Trophoblast cell (in vitro differentiated cells and primary cell): ENCODE results near the gene MT1HL1.

Experiments used
- DNase-seq, 2 donors: peaks; one replicate each; pipeline ENCODE4 v3.0.0-alpha.2; 2016
- H2AFZ ChIP-seq: 2 replicates; pipeline ENCODE4 v1.6.1; 2013; ENCODE audit warnings: low read length, moderate library complexity, mild to moderate bottlenecking; ENCODE audit not compliant: insufficient read depth, poor library complexity
- H2AK5ac ChIP-seq: 2 replicates; pipeline ENCODE4 v1.6.1; 2013; ENCODE audit warnings: mild to moderate bottlenecking, low read length
- H2BK120ac ChIP-seq: 2 replicates; pipeline ENCODE4 v1.6.1; 2013; ENCODE audit warnings: low read length, mild to moderate bottlenecking, moderate library complexity; ENCODE audit not compliant: insufficient read depth, poor library complexity
- H2BK12ac ChIP-seq: 2 replicates; pipeline ENCODE4 v1.6.1; 2013; ENCODE audit warnings: mild to moderate bottlenecking, low read length, moderate library complexity
- H2BK5ac ChIP-seq: 2 replicates; pipeline ENCODE4 v1.6.1; 2013; ENCODE audit warnings: low read length, low read depth, moderate library complexity, mild to moderate bottlenecking; ENCODE audit not compliant: poor library complexity
- H3K14ac ChIP-seq: 2 replicates; pipeline ENCODE4 v1.6.1; 2013; ENCODE audit warnings: mild to moderate bottlenecking, low read length
- H3K18ac ChIP-seq: 2 replicates; pipeline ENCODE4 v1.6.1; 2013; ENCODE audit warnings: mild to moderate bottlenecking, low read length
- H3K23ac ChIP-seq: 2 replicates; pipeline ENCODE4 v1.6.1; 2013; ENCODE audit warnings: low read length
- H3K27ac ChIP-seq: 2 replicates; pipeline ENCODE4 v1.5.1; 2013; ENCODE audit warnings: low read depth, mild to moderate bottlenecking, inconsistent platforms, low read length, moderate library complexity
- H3K27me3 ChIP-seq: 2 replicates; pipeline ENCODE4 v1.6.1; 2013; ENCODE audit warnings: inconsistent platforms, mild to moderate bottlenecking, low read length, moderate library complexity; ENCODE audit not compliant: insufficient read depth
- H3K36me3 ChIP-seq, 2 experiments: 1 replicate in 1 of 2; 2 replicates in 1 of 2; pipeline ENCODE4 v1.6.1; 2013; ENCODE audit warnings: low read length in 2 of 2, mild to moderate bottlenecking in 2 of 2, moderate library complexity in 1 of 2; ENCODE audit not compliant: insufficient read depth in 2 of 2, control insufficient read depth in 1 of 2
- H3K4ac ChIP-seq: 2 replicates; pipeline ENCODE4 v1.6.1; 2013; ENCODE audit warnings: low read depth, mild to moderate bottlenecking, low read length, moderate library complexity
- H3K4me1 ChIP-seq, 2 experiments: 1 replicate in 1 of 2; 2 replicates in 1 of 2; pipeline ENCODE4 v1.6.1; 2013; ENCODE audit warnings: low read length in 2 of 2, mild to moderate bottlenecking in 2 of 2, moderate library complexity in 1 of 2; ENCODE audit not compliant: insufficient read depth in 2 of 2, control insufficient read depth in 1 of 2
- H3K4me2 ChIP-seq: 2 replicates; pipeline ENCODE4 v1.6.1; 2013; ENCODE audit warnings: inconsistent platforms, mild to moderate bottlenecking, low read length, moderate library complexity
- H3K4me3 ChIP-seq: 2 replicates; pipeline ENCODE4 v1.5.1; 2013; ENCODE audit warnings: mild to moderate bottlenecking, low read depth, low read length, inconsistent platforms
- H3K79me1 ChIP-seq: one replicate; pipeline ENCODE4 v1.6.1; 2013; ENCODE audit warnings: low read length
- H3K79me2 ChIP-seq: 2 replicates; pipeline ENCODE4 v1.6.1; 2013; ENCODE audit warnings: low read length, mild to moderate bottlenecking; ENCODE audit not compliant: control insufficient read depth, insufficient read depth, poor library complexity
- H3K9ac ChIP-seq: 2 replicates; pipeline ENCODE4 v1.6.1; 2013; ENCODE audit warnings: mild to moderate bottlenecking, low read length
- H3K9me3 ChIP-seq: 2 replicates; pipeline ENCODE4 v1.6.1; 2013; ENCODE audit warnings: low read depth, mild to moderate bottlenecking, control low read depth, inconsistent platforms, low read length; ENCODE audit not compliant: insufficient read depth
- H4K12ac ChIP-seq: 2 replicates; pipeline ENCODE4 v1.6.1; 2013; ENCODE audit warnings: low read depth, mild to moderate bottlenecking, low read length, moderate library complexity
- H4K8ac ChIP-seq: 2 replicates; pipeline ENCODE4 v1.6.1; 2013; ENCODE audit warnings: low read depth, mild to moderate bottlenecking, low read length, moderate library complexity
- H4K91ac ChIP-seq: one replicate; pipeline ENCODE4 v1.6.1; 2013; ENCODE audit warnings: low read depth, mild to moderate bottlenecking, low read length, moderate library complexity
- WGBS: extraction: QIAGEN DNeasy Blood & Tissue Kit; methylation state at CpG from one replicate; pipeline ENCODE4 v1.1.7; 2013; ENCODE audit warnings: missing lambda C conversion rate; ENCODE audit not compliant: insufficient read length, insufficient coverage; ENCODE audit errors: extremely low coverage; 5-methylcytosine and 5-hydroxymethylcytosine counted together

Gene MT1HL1

GRCh38 chr1:236997882-236998281 lies 6.4 kb downstream of the MT1HL1 start:
- Histone ChIP-seq H2BK12ac (no peak overlapping the region), H2BK120ac (no peak overlapping the region), H3K14ac (no peak overlapping the region), H3K4ac (no peak overlapping the region), H3K79me2 (no peaks in the 10 kb centered on the region), H2AK5ac (no peak overlapping the region), H3K18ac (no peak overlapping the region), H3K27ac (no peak overlapping the region), H3K79me1 (peaks cover 2% of the 10 kb centered on the region), H3K9me3 (peaks cover 2% of the 10 kb centered on the region), H3K9ac (no peak overlapping the region), H3K4me2 (no peak overlapping the region), H2BK5ac (no peak overlapping the region), H4K8ac (no peak overlapping the region), H3K27me3 (no peaks in the 10 kb centered on the region), H3K23ac (no peak overlapping the region), H4K91ac (no peak overlapping the region), H4K12ac (no peak overlapping the region), H3K4me3 (no peak overlapping the region), H3K36me3 (no peaks in the 10 kb centered on the region), H3K4me1 (peaks cover 0 to 2% of the 10 kb centered on the region in 2 experiments), H2AFZ (no peak overlapping the region)
- no CpG with 5 or more reads among the region's 12 CpGs for WGBS
- DNase-seq, result no peak

GRCh38 chr1:236997361-236997760 lies 6.9 kb downstream of the MT1HL1 start:
- no peak overlapping the region for H3K4ac ChIP-seq
- no peak overlapping the region for H2BK120ac ChIP-seq
- peaks cover 2% of the 10 kb centered on the region for H3K79me1 ChIP-seq
- H3K18ac ChIP-seq, result peak overlapping the region; percentile 40
- H3K27me3 ChIP-seq, result no peaks in the 10 kb centered on the region
- H4K8ac ChIP-seq, result no peak overlapping the region
- no peak overlapping the region for H3K27ac ChIP-seq
- no peak overlapping the region for H2BK12ac ChIP-seq
- H3K79me2 ChIP-seq, result no peaks in the 10 kb centered on the region
- no peak overlapping the region for H2BK5ac ChIP-seq
- no peak overlapping the region for H3K9ac ChIP-seq
- peaks cover 2% of the 10 kb centered on the region for H3K9me3 ChIP-seq
- H2AFZ ChIP-seq, result no peak overlapping the region
- H3K4me2 ChIP-seq, result no peak overlapping the region
- H3K4me1 ChIP-seq, result peaks cover 0 to 2% of the 10 kb centered on the region in 2 experiments
- no peak overlapping the region for H4K91ac ChIP-seq
- H3K14ac ChIP-seq, result no peak overlapping the region
- no CpG with 5 or more reads among the region's 11 CpGs for WGBS
- H3K36me3 ChIP-seq, result no peaks in the 10 kb centered on the region
- no peak overlapping the region for H3K4me3 ChIP-seq
- H4K12ac ChIP-seq, result no peak overlapping the region
- H2AK5ac ChIP-seq, result no peak overlapping the region
- no peak for DNase-seq
- H3K23ac ChIP-seq, result no peak overlapping the region

DNA sequence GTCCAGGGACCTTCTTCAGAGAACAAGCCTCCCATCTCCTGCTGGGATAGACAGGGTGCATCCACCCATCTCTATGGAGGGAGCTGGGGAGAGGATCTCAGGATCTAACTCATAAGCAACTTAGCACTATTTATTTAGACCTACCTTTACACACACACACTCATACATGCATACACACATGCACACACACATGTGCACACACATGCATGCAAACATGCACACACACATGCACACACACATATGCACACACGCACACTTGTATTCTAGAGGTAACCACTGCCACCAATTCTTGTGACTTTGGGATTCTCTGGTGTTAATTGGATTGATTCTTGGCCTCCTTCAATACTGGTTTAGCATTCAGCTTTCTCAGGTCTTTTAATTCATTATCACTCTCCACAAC lies 9.8 kb downstream of the MT1HL1 start:
- no peak overlapping the region for H3K4me2 ChIP-seq
- no peak overlapping the region for H3K4me3 ChIP-seq
- no CpG with 5 or more reads among the region's 1 CpG for WGBS
- no peak overlapping the region for H2AFZ ChIP-seq
- no peak overlapping the region for H3K23ac ChIP-seq
- no peak overlapping the region for H4K8ac ChIP-seq
- H2BK12ac ChIP-seq, result no peak overlapping the region
- no peak overlapping the region for H2BK120ac ChIP-seq
- no peak for DNase-seq
- peaks cover 0 to 2% of the 10 kb centered on the region in 2 experiments for H3K4me1 ChIP-seq
- no peaks in the 10 kb centered on the region for H3K79me2 ChIP-seq
- H3K9ac ChIP-seq, result no peak overlapping the region
- H4K91ac ChIP-seq, result no peak overlapping the region
- H3K14ac ChIP-seq, result no peak overlapping the region
- no peaks in the 10 kb centered on the region for H3K27me3 ChIP-seq
- no peak overlapping the region for H2BK5ac ChIP-seq
- H3K36me3 ChIP-seq, result no peaks in the 10 kb centered on the region
- H3K27ac ChIP-seq, result no peak overlapping the region
- no peak overlapping the region for H4K12ac ChIP-seq
- H2AK5ac ChIP-seq, result no peak overlapping the region
- no peak overlapping the region for H3K18ac ChIP-seq
- H3K4ac ChIP-seq, result no peak overlapping the region
- peaks cover 2% of the 10 kb centered on the region for H3K79me1 ChIP-seq
- peaks cover 9% of the 10 kb centered on the region for H3K9me3 ChIP-seq

DNA sequence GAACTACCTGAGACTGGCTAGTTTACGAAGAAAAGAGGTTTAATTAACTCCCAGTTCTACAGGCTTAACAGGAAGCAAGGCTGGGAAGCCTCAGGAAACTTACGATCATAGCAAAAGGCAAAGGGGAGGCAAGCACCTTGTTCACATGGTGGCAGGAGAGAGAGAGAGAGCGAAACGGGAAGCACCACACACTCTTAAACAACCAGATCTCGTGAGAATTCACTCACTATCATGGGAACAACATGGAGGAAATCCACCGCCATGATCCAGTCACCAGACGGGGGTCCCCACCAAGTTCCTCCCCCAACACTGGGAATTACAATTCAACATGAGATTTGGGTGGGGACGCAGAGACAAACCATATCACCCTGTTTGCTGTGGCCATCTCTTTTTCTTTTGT lies 11.8 kb downstream of the MT1HL1 start:
- Histone ChIP-seq H2BK5ac (no peak overlapping the region), H3K4me3 (no peak overlapping the region), H3K4me1 (no peaks in the 10 kb centered on the region), H3K79me1 (no peaks in the 10 kb centered on the region), H3K27ac (no peak overlapping the region), H4K8ac (no peak overlapping the region), H2AFZ (no peak overlapping the region), H2BK12ac (no peak overlapping the region), H3K9me3 (peaks cover 9% of the 10 kb centered on the region), H3K36me3 (no peaks in the 10 kb centered on the region), H2BK120ac (no peak overlapping the region), H3K27me3 (no peaks in the 10 kb centered on the region), H3K9ac (no peak overlapping the region), H4K12ac (no peak overlapping the region), H3K4ac (no peak overlapping the region), H3K18ac (no peak overlapping the region), H3K23ac (no peak overlapping the region), H4K91ac (no peak overlapping the region), H3K4me2 (no peak overlapping the region), H2AK5ac (no peak overlapping the region), H3K79me2 (no peaks in the 10 kb centered on the region), H3K14ac (no peak overlapping the region)
- no peak for DNase-seq
- no CpG with 5 or more reads among the region's 8 CpGs for WGBS
